Neural progenitor cell (in vitro differentiated cells): ENCODE results near the gene CLN5. TPM values are rescaled to one million over a fixed set of nuclear protein-coding genes. Genes with fewer than 3 reads are reported as not detected.
"Not testable (repeated sequence)": the region's sequence is repeated elsewhere in the genome, so short reads cannot be mapped to it uniquely, and the experiment has no call there.

ENCODE experiments used
- DNase-seq: peaks from one replicate; pipeline ENCODE4 v3.0.0-alpha.2; 2016; ENCODE audit warnings: low spot score
- H2AFZ ChIP-seq: fragments of 200-600 bp; sonication (generic); replicated peaks from 2 replicates; pipeline ENCODE4 v1.6.1; 2016; ENCODE audit warnings: antibody characterized with exemption
- H3F3A ChIP-seq: fragments of 200-600 bp; sonication (generic); 2 replicates; pipeline ENCODE4 v1.6.1; 2016; ENCODE audit warnings: antibody characterized with exemption, low read depth
- H3K27ac ChIP-seq: fragments of 200-600 bp; sonication (generic); 2 replicates; pipeline ENCODE4 v1.5.1; 2016; ENCODE audit warnings: mild to moderate bottlenecking
- H3K27me3 ChIP-seq: fragments of 200-600 bp; sonication (generic); 2 replicates; pipeline ENCODE4 v1.6.1; 2016; ENCODE audit warnings: mild to moderate bottlenecking, moderate library complexity
- H3K36me3 ChIP-seq: fragments of 200-600 bp; sonication (generic); 2 replicates; pipeline ENCODE4 v1.5.1; 2016
- H3K4me1 ChIP-seq: fragments of 200-600 bp; sonication (generic); 2 replicates; pipeline ENCODE4 v1.6.1; 2016; ENCODE audit warnings: mixed run types
- H3K4me2 ChIP-seq: fragments of 200-600 bp; sonication (generic); 2 replicates; pipeline ENCODE4 v1.6.1; 2016
- H3K4me3 ChIP-seq: fragments of 200-600 bp; sonication (generic); 2 replicates; pipeline ENCODE4 v1.5.1; 2016
- H3K79me2 ChIP-seq: fragments of 200-600 bp; sonication (generic); 2 replicates; pipeline ENCODE4 v1.6.1; 2016; ENCODE audit warnings: low read depth
- H3K9ac ChIP-seq: fragments of 200-600 bp; sonication (generic); 2 replicates; pipeline ENCODE4 v1.6.1; 2016
- H3K9me3 ChIP-seq: fragments of 200-600 bp; sonication (generic); 2 replicates; pipeline ENCODE4 v1.5.1; 2016; ENCODE audit warnings: low read depth
- H4K20me1 ChIP-seq: fragments of 200-600 bp; sonication (generic); 2 replicates; pipeline ENCODE4 v1.6.1; 2016; ENCODE audit warnings: low read depth
- H3K27ac Mint-ChIP-seq: 3 replicates; pipeline ENCODE4 v1.8.0; 2021; ENCODE audit warnings: mixed read lengths
- H3K27me3 Mint-ChIP-seq: 2 replicates; pipeline ENCODE4 v1.8.0; 2022; ENCODE audit warnings: low read depth, mild to moderate bottlenecking, inconsistent platforms, moderate library complexity, mixed read lengths; ENCODE audit not compliant: insufficient read depth
- H3K36me3 Mint-ChIP-seq: 3 replicates; pipeline ENCODE4 v1.8.0; 2021; ENCODE audit warnings: mixed read lengths
- H3K4me1 Mint-ChIP-seq: 3 replicates; pipeline ENCODE4 v1.8.0; 2021; ENCODE audit warnings: mixed read lengths
- H3K4me3 Mint-ChIP-seq: 3 replicates; pipeline ENCODE4 v1.8.0; 2021; ENCODE audit warnings: mild to moderate bottlenecking, moderate library complexity, mixed read lengths
- H3K9me3 Mint-ChIP-seq: 3 replicates; pipeline ENCODE4 v1.8.0; 2020; ENCODE audit warnings: mixed read lengths
- EZH2 ChIP-seq: fragments of 200-600 bp; sonication (generic); IDR thresholded peaks from 2 replicates; pipeline ENCODE4 v1.6.1; 2017; ENCODE audit warnings: antibody characterized with exemption, mild to moderate bottlenecking, moderate library complexity
- EZH2phosphoT487 ChIP-seq: fragments of 200-600 bp; sonication (generic); IDR thresholded peaks from 2 replicates; pipeline ENCODE4 v1.6.1; 2017; ENCODE audit warnings: antibody characterized with exemption
- total RNA-seq: library from RNA; depleted of rRNA; stranded (reverse); fragments of >200 nt; gene quantifications from 2 replicates; pipeline ENCODE4 v1.2.3, GENCODE V29; 2015; ENCODE audit warnings: low replicate concordance
- TF ChIP-seq, protein P1 (sequence below): fragments of 200-600 bp; sonication (generic); IDR thresholded peaks from 2 replicates; pipeline ENCODE4 v1.5.1; 2017; ENCODE audit warnings: antibody characterized with exemption, mild to moderate bottlenecking

The CLN5 gene
- total RNA-seq, 1 donor from 2014 or later, result 28.5 TPM

DNA sequence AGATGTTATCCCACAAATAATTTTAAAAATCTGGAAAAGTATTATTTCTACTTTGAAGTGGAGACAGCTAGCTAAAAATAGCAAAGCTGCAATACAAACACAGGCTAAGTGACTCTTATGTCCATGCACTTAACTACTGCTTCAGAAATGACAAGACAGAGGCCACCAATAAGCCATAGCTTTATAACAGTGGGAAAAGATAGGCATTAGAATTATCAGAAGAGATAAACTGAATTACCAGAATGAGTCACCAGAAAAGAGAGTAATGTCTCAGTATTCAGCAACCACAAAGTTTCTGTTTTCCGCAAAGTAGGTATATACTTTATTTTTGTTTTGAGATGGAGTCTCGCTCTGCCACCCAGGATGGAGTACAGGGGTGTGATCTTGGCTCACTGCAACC lies 17.1 kb downstream of the CLN5 start:
- peaks cover 25% of the 10 kb centered on the region for H3K79me2 ChIP-seq
- no peak overlapping the region for H3K4me3 ChIP-seq
- no peak overlapping the region for H3K27ac Mint-ChIP-seq
- H3K27me3 ChIP-seq, result no peaks in the 10 kb centered on the region
- no peaks in the 10 kb centered on the region for H3F3A ChIP-seq
- H3K4me1 Mint-ChIP-seq, result no peaks in the 10 kb centered on the region
- H3K9me3 ChIP-seq, result no peaks in the 10 kb centered on the region
- H3K4me1 ChIP-seq, result no peaks in the 10 kb centered on the region
- no peak overlapping the region for H3K4me3 Mint-ChIP-seq
- H4K20me1 ChIP-seq, result peaks cover 2% of the 10 kb centered on the region
- TF ChIP-seq, protein P1, sequence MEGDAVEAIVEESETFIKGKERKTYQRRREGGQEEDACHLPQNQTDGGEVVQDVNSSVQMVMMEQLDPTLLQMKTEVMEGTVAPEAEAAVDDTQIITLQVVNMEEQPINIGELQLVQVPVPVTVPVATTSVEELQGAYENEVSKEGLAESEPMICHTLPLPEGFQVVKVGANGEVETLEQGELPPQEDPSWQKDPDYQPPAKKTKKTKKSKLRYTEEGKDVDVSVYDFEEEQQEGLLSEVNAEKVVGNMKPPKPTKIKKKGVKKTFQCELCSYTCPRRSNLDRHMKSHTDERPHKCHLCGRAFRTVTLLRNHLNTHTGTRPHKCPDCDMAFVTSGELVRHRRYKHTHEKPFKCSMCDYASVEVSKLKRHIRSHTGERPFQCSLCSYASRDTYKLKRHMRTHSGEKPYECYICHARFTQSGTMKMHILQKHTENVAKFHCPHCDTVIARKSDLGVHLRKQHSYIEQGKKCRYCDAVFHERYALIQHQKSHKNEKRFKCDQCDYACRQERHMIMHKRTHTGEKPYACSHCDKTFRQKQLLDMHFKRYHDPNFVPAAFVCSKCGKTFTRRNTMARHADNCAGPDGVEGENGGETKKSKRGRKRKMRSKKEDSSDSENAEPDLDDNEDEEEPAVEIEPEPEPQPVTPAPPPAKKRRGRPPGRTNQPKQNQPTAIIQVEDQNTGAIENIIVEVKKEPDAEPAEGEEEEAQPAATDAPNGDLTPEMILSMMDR, result no peak
- TF ChIP-seq EZH2 (no peak), EZH2phosphoT487 (no peak)
- H3K36me3 ChIP-seq, result no peaks in the 10 kb centered on the region
- H3K9me3 Mint-ChIP-seq, result no peaks in the 10 kb centered on the region
- no peak for DNase-seq
- H2AFZ ChIP-seq, result no peak overlapping the region
- no peak overlapping the region for H3K4me2 ChIP-seq
- H3K27me3 Mint-ChIP-seq, result no peaks in the 10 kb centered on the region
- H3K36me3 Mint-ChIP-seq, result peaks cover 30% of the 10 kb centered on the region
- no peak overlapping the region for H3K9ac ChIP-seq
- H3K27ac ChIP-seq, result no peak overlapping the region

DNA sequence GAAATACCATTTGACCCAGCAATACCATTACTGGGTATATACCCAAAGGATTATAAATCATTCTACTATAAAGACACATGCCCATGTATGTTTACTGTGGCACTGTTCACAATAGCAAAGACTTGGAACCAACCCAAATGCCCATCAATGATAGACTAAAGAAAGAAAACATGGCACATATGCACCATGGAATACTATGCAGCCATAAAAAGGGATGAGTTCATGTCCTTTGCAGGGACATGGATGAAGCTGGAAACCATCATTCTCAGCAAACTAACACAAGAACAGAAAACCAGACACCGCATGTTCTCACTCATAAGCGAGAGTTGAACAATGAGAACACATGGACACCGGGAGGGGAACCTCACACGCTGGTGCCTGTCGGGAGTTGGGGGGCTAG lies 17.8 kb downstream of the CLN5 start:
- H3K4me1 Mint-ChIP-seq, H3K4me1 ChIP-seq, H3K27ac Mint-ChIP-seq, H3K27me3 Mint-ChIP-seq, H3K4me3 ChIP-seq, H4K20me1 ChIP-seq, H3K36me3 ChIP-seq, H2AFZ ChIP-seq, H3K9ac ChIP-seq, H3K27me3 ChIP-seq, H3K4me3 Mint-ChIP-seq, H3K9me3 ChIP-seq, DNase-seq, H3K9me3 Mint-ChIP-seq, H3K4me2 ChIP-seq, H3K27ac ChIP-seq, H3F3A ChIP-seq: not testable (repeated sequence)
- H3K79me2 ChIP-seq, result peaks cover 29% of the 10 kb centered on the region
- H3K36me3 Mint-ChIP-seq, result peaks cover 36% of the 10 kb centered on the region

DNA sequence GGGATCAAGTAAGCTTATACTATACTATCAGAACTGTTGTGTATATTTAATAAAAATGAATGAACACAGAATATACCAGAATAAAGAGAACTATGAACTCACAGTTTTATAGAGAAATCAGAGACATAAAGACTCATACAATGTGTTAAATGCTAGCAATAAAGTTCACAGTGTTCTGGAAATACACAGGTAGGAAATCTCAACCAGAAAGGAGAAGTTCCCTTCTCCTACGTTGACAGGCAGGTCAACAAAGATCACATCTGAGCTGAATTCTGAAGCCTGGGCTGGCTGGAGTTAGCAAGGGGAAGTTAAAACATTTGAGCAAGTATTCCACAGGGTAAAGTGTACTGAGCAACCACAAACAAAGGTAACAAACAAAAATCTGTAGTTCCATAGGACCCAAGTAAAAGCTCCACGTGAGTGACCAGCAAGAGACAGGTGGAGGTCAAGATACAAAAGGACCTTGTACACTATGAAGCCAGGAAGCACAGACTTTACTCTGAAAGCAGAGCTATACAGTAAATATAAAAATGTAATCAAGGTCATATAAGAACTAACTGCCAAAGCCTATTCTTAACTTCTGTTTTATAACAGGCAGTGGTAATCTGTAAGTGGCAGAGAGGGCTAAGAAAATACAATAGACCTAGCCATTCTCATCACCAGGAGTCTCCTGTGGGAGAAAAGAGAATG lies 22.1 kb downstream of the CLN5 start:
- no peak for TF ChIP-seq EZH2
- TF ChIP-seq EZH2phosphoT487, result no peak
- TF ChIP-seq, protein P1, result no peak
- DNase-seq, result no peak
- H3K27ac Mint-ChIP-seq, result no peak overlapping the region
- H3K4me1 Mint-ChIP-seq, result no peaks in the 10 kb centered on the region
- H3F3A ChIP-seq, result no peaks in the 10 kb centered on the region
- no peaks in the 10 kb centered on the region for H3K4me1 ChIP-seq
- H3K4me3 Mint-ChIP-seq, result no peak overlapping the region
- H3K79me2 ChIP-seq, result peaks cover 41% of the 10 kb centered on the region
- no peaks in the 10 kb centered on the region for H3K9me3 Mint-ChIP-seq
- H3K9ac ChIP-seq, result no peak overlapping the region
- no peak overlapping the region for H2AFZ ChIP-seq
- no peaks in the 10 kb centered on the region for H3K9me3 ChIP-seq
- no peaks in the 10 kb centered on the region for H3K27me3 Mint-ChIP-seq
- peaks cover 40% of the 10 kb centered on the region for H3K36me3 Mint-ChIP-seq
- peaks cover 15% of the 10 kb centered on the region for H4K20me1 ChIP-seq
- H3K27me3 ChIP-seq, result no peaks in the 10 kb centered on the region
- H3K27ac ChIP-seq, result no peak overlapping the region
- no peak overlapping the region for H3K4me2 ChIP-seq
- peaks cover 2% of the 10 kb centered on the region for H3K36me3 ChIP-seq
- H3K4me3 ChIP-seq, result no peak overlapping the region

- Mint-ChIP-seq H3K27me3 (no peaks in the 10 kb centered on the region), H3K27ac (no peak overlapping the region), H3K9me3 (no peaks in the 10 kb centered on the region), H3K36me3 (peaks cover 32% of the 10 kb centered on the region), H3K4me1 (no peaks in the 10 kb centered on the region), H3K4me3 (no peak overlapping the region)
- TF ChIP-seq, protein P1, result no peak
- TF ChIP-seq EZH2phosphoT487 (no peak), EZH2 (no peak)
- Histone ChIP-seq H3F3A (no peaks in the 10 kb centered on the region), H3K4me1 (no peaks in the 10 kb centered on the region), H4K20me1 (peaks cover 20% of the 10 kb centered on the region), H3K9ac (no peak overlapping the region), H3K9me3 (no peaks in the 10 kb centered on the region), H2AFZ (no peak overlapping the region), H3K4me2 (no peak overlapping the region), H3K36me3 (peaks cover 3% of the 10 kb centered on the region), H3K27me3 (no peaks in the 10 kb centered on the region), H3K79me2 (peaks cover 46% of the 10 kb centered on the region), H3K27ac (no peak overlapping the region), H3K4me3 (no peak overlapping the region)
- DNase-seq, result no peak
These were observed 23.2 kb downstream of the CLN5 start for GRCh38 chr13:77014906-77015685.
